GM19372 (cell line): Measurements from ENCODE around the gene BCAS3.

Experiments used
- ATAC-seq: cut with Tn5 transposase; IDR thresholded peaks from one replicate; pipeline ENCODE4 v1.9.1; 2021; ENCODE audit warnings: mild to moderate bottlenecking, low read depth, moderate library complexity; ENCODE audit not compliant: unreplicated experiment

Gene BCAS3

GRCh38 chr17:61261001-61261637 is 583.5 kb downstream of the BCAS3 start:
- ATAC-seq: no peak

- ATAC-seq: no peak
Observed at GRCh38 chr17:61265397-61265796, 587.7 kb downstream of the BCAS3 start.

GRCh38 chr17:61267847-61268246 is 590.2 kb downstream of the BCAS3 start:
- no peak for ATAC-seq

GRCh38 chr17:61275395-61275794 is 597.7 kb downstream of the BCAS3 start:
- ATAC-seq: no peak

GRCh38 chr17:61276806-61277205 is 599.2 kb downstream of the BCAS3 start:
- ATAC-seq: no peak

GRCh38 chr17:61279476-61280145 is 602.0 kb downstream of the BCAS3 start:
- no peak for ATAC-seq

- no peak for ATAC-seq
Observed at GRCh38 chr17:61280338-61280737, 602.7 kb downstream of the BCAS3 start.

GRCh38 chr17:61280851-61281250 is 603.2 kb downstream of the BCAS3 start:
- ATAC-seq: no peak

GRCh38 chr17:61282377-61282776 is 604.7 kb downstream of the BCAS3 start:
- ATAC-seq: no peak

- ATAC-seq: no peak
Observed at GRCh38 chr17:61283043-61283442, 605.4 kb downstream of the BCAS3 start.

- no peak for ATAC-seq
Observed at GRCh38 chr17:61284174-61284573, 606.5 kb downstream of the BCAS3 start.

- ATAC-seq: no peak
Observed at GRCh38 chr17:61284746-61285145, 607.1 kb downstream of the BCAS3 start.

GRCh38 chr17:61285526-61286320 is 608.1 kb downstream of the BCAS3 start:
- no peak for ATAC-seq

GRCh38 chr17:61286449-61286848 is 608.8 kb downstream of the BCAS3 start:
- ATAC-seq: no peak

GRCh38 chr17:61289408-61290385 is 612.0 kb downstream of the BCAS3 start:
- no peak for ATAC-seq

- ATAC-seq: no peak
Observed at GRCh38 chr17:61291451-61292285, 614.0 kb downstream of the BCAS3 start.

GRCh38 chr17:61294286-61294685 is 616.6 kb downstream of the BCAS3 start:
- no peak for ATAC-seq

GRCh38 chr17:61294777-61295176 is 617.1 kb downstream of the BCAS3 start:
- ATAC-seq: no peak

GRCh38 chr17:61296058-61296457 is 618.4 kb downstream of the BCAS3 start:
- ATAC-seq: no peak
